Ureter (tissue), 1 donor: Measurements from ENCODE around the gene DVL1. TPM values are rescaled to one million over a fixed set of nuclear protein-coding genes. Genes with fewer than 3 reads are reported as not detected.

Experiments
- total RNA-seq: library from RNA; stranded (reverse); gene quantifications from one replicate; pipeline ENCODE4 v1.2.4, GENCODE V29; 2023
- donor health status: DM: yes; HTN: yes; CAD: no.

Gene DVL1
- total RNA-seq, 1 donor from 2014 or later = 52.8 TPM

Other genes starting within 250 kb of the DVL1 start
- gene C1orf159, start 233.3 kb downstream of the DVL1 start, total RNA-seq = 29.8 TPM
- gene TTLL10, start 175.5 kb downstream of the DVL1 start, total RNA-seq = 2.3 TPM
- gene TNFRSF18, start 142.8 kb downstream of the DVL1 start, total RNA-seq = 3.3 TPM
- gene TNFRSF4, start 135.3 kb downstream of the DVL1 start, total RNA-seq = 2.0 TPM
- 134 TPM for gene SDF4, start 117.4 kb downstream of the DVL1 start, total RNA-seq
- gene B3GALT6, start 117.2 kb downstream of the DVL1 start, total RNA-seq = 14.8 TPM
- gene C1QTNF12, start 102.7 kb downstream of the DVL1 start, total RNA-seq = 3.4 TPM
- gene UBE2J2, start 75.6 kb downstream of the DVL1 start, total RNA-seq = 59.8 TPM
- gene SCNN1D, start 69.0 kb downstream of the DVL1 start, total RNA-seq = 6.6 TPM
- gene ACAP3, start 41.5 kb downstream of the DVL1 start, total RNA-seq = 77.6 TPM
- 29.0 TPM for gene PUSL1, start 40.8 kb downstream of the DVL1 start, total RNA-seq
- gene INTS11, start 24.8 kb downstream of the DVL1 start, total RNA-seq = 132 TPM
- gene CPTP, start 24.6 kb downstream of the DVL1 start, total RNA-seq = 21.4 TPM
- gene TAS1R3, start 18.1 kb downstream of the DVL1 start, total RNA-seq = 0.42 TPM
- gene MXRA8, start 9.1 kb upstream of the DVL1 start, total RNA-seq = 41.9 TPM
- 102 TPM for gene AURKAIP1, start 25.8 kb upstream of the DVL1 start, total RNA-seq
- gene CCNL2, start 49.9 kb upstream of the DVL1 start, total RNA-seq = 259 TPM
- gene MRPL20, start 57.9 kb upstream of the DVL1 start, total RNA-seq = 145 TPM
- 40.9 TPM for gene ANKRD65, start 71.9 kb upstream of the DVL1 start, total RNA-seq
- gene VWA1, start 86.3 kb upstream of the DVL1 start, total RNA-seq = 83.3 TPM
- gene ATAD3C, start 100.3 kb upstream of the DVL1 start, total RNA-seq = 8.0 TPM
- 42.6 TPM for gene ATAD3B, start 122.3 kb upstream of the DVL1 start, total RNA-seq
- 26.3 TPM for gene ATAD3A, start 162.7 kb upstream of the DVL1 start, total RNA-seq
- 2.9 TPM for gene TMEM240, start 191.2 kb upstream of the DVL1 start, total RNA-seq
- 116 TPM for gene SSU72, start 225.4 kb upstream of the DVL1 start, total RNA-seq